Measurements from ENCODE around the gene SRR. TPM values are rescaled to one million over a fixed set of nuclear protein-coding genes. Genes with fewer than 3 reads are reported as not detected.

SRR gene
- total and polyA plus RNA-seq, 10 of the 15 experiments (the other 5 are each of a cell fraction or from before 2014, with no cell fraction given): 11.7 to 33.9 (median 20.2) TPM

GRCh38 chr17:2362016-2362415, 58.3 kb downstream of the SRR start (continued):
- TF ChIP-seq EZH2 (IDR thresholded peaks at IDR 0.05; ENCODE audit: borderline replicate concordance, control insufficient read depth, low read depth, low read length) (no peak), ZZZ3 (IDR thresholded peaks at IDR 0.05; ENCODE audit: control insufficient read depth, insufficient read length, low read depth) (no peak)

- no peak overlapping the region for H3K4me3 ChIP-seq
- no peak overlapping the region for H3K9ac ChIP-seq (ENCODE audit: control insufficient read depth, insufficient read depth, low read length)
- ChIA-PET SMC1A (ENCODE audit: uncharacterized antibody, unreplicated experiment) (no interaction called here), POLR2A (no interaction called here), CTCF (interaction anchor here (1.0 kb wide), 1 partner anchor 10 kb away, joined by 3 read pairs; no protein-coding TSS in a partner anchor), RAD21 (ENCODE audit: unreplicated experiment) (no interaction called here)
- TF ChIP-seq, protein P1, sequence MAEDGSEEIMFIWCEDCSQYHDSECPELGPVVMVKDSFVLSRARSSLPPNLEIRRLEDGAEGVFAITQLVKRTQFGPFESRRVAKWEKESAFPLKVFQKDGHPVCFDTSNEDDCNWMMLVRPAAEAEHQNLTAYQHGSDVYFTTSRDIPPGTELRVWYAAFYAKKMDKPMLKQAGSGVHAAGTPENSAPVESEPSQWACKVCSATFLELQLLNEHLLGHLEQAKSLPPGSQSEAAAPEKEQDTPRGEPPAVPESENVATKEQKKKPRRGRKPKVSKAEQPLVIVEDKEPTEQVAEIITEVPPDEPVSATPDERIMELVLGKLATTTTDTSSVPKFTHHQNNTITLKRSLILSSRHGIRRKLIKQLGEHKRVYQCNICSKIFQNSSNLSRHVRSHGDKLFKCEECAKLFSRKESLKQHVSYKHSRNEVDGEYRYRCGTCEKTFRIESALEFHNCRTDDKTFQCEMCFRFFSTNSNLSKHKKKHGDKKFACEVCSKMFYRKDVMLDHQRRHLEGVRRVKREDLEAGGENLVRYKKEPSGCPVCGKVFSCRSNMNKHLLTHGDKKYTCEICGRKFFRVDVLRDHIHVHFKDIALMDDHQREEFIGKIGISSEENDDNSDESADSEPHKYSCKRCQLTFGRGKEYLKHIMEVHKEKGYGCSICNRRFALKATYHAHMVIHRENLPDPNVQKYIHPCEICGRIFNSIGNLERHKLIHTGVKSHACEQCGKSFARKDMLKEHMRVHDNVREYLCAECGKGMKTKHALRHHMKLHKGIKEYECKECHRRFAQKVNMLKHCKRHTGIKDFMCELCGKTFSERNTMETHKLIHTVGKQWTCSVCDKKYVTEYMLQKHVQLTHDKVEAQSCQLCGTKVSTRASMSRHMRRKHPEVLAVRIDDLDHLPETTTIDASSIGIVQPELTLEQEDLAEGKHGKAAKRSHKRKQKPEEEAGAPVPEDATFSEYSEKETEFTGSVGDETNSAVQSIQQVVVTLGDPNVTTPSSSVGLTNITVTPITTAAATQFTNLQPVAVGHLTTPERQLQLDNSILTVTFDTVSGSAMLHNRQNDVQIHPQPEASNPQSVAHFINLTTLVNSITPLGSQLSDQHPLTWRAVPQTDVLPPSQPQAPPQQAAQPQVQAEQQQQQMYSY (CRISPR knock-in tag; IDR thresholded peaks at IDR 0.05): no peak
- TF ChIP-seq SREBF2 (IDR thresholded peaks at IDR 0.05; ENCODE audit: low read length) (no peak), MTA2 (IDR thresholded peaks at IDR 0.05; ENCODE audit: low read depth) (no peak), EZH2 (IDR thresholded peaks at IDR 0.05; ENCODE audit: borderline replicate concordance, control insufficient read depth, low read depth, low read length) (no peak), NFIC (IDR thresholded peaks at IDR 0.05; ENCODE audit: low read depth, low read length) (no peak), FOXK2 (IDR thresholded peaks at IDR 0.05) (no peak), NFYA (IDR thresholded peaks at IDR 0.05; ENCODE audit: borderline replicate concordance, low read depth, low read length) (no peak), TARDBP (IDR thresholded peaks at IDR 0.05; ENCODE audit: borderline replicate concordance) (no peak)
- H3K4me1 ChIP-seq (ENCODE audit: control insufficient read depth, insufficient read depth, low read length): no peaks in the 10 kb centered on the region
- no peaks in the 10 kb centered on the region for H3K27me3 ChIP-seq (replicated peaks in 1 of 2; ENCODE audit: control insufficient read depth in 2 of 2, insufficient read depth in 2 of 2, low read length in 1 of 2)
- H2AFZ ChIP-seq (ENCODE audit: control insufficient read depth, low read depth, low read length): no peak overlapping the region
- WGBS (ENCODE audit: insufficient coverage, insufficient replicate concordance, low lambda C conversion rate, missing lambda C conversion rate): 94% methylated on average over 11 of the region's 19 CpGs
- H3K4me2 ChIP-seq (ENCODE audit: control insufficient read depth, insufficient read depth): no peak overlapping the region
- H4K20me1 ChIP-seq (ENCODE audit: control insufficient read depth, insufficient read depth): no peaks in the 10 kb centered on the region
- DNase-seq (ENCODE audit: low read depth, low spot score): no peak
- no peak for FAIRE-seq
- in situ Hi-C loops (cut with MboI) (no loop called here), intact Hi-C loops (cut with micrococcal nuclease; ENCODE audit: unreplicated experiment) (no loop called here)
- no TSS peak for BruUV-seq (replicated peaks)
- no peak for ATAC-seq
- no peaks in the 10 kb centered on the region for H3K79me2 ChIP-seq (ENCODE audit: control insufficient read depth, insufficient read depth, low read length)
- no peaks in the 10 kb centered on the region; a peak in 3 of 4 replicates for H3K36me3 ChIP-seq (ENCODE audit: control insufficient read depth in 2 of 2, insufficient read depth in 2 of 2, low read length in 1 of 2)
- no peak overlapping the region for H3K27ac ChIP-seq (ENCODE audit: control insufficient read depth, insufficient read depth)
- H3K9me3 ChIP-seq (replicated peaks; ENCODE audit: control insufficient read depth, insufficient read depth, low read length): no peaks in the 10 kb centered on the region
Observed at GRCh38 chr17:2362416-2362815, 58.7 kb downstream of the SRR start.
